WTC11 (cell line): Measurements from ENCODE around the gene SNRNP70. TPM values are rescaled to one million over a fixed set of nuclear protein-coding genes. Genes with fewer than 3 reads are reported as not detected.

ENCODE experiments used
- ATAC-seq: fragments of 200-7000 bp; cut with Tn5 transposase; 2 replicates; pipeline ENCODE4 v1.10.0; 2021; ENCODE audit warnings: mild to moderate bottlenecking, moderate library complexity
- CTCF ChIA-PET: fragments of 300-600 bp; sonication (Branson Sonifier 250); formaldehyde crosslinking; loops from one replicate; lab custom pipeline; 2021; ENCODE audit warnings: antibody characterized with exemption; lab: Charles Lee
- POLR2A ChIA-PET: fragments of 350-600 bp; sonication (Branson Sonifier 250); formaldehyde crosslinking; loops from one replicate; lab custom pipeline; 2021; ENCODE audit warnings: antibody characterized with exemption; lab: Charles Lee
- DNase-seq: peaks from one replicate; pipeline ENCODE4 v3.0.0; 2021; ENCODE audit warnings: low spot score
- H3K27ac Mint-ChIP-seq: 2 replicates; pipeline ENCODE4 v1.8.0; 2021; ENCODE audit warnings: mixed read lengths
- H3K27me3 Mint-ChIP-seq: 2 replicates; pipeline ENCODE4 v1.8.0; 2021; ENCODE audit warnings: low read depth, mild to moderate bottlenecking, moderate library complexity, mixed read lengths
- H3K36me3 Mint-ChIP-seq: 2 replicates; pipeline ENCODE4 v1.8.0; 2021; ENCODE audit warnings: mixed read lengths
- H3K4me1 Mint-ChIP-seq: 2 replicates; pipeline ENCODE4 v1.8.0; 2022; ENCODE audit warnings: mixed read lengths
- H3K4me3 Mint-ChIP-seq: 2 replicates; pipeline ENCODE4 v1.8.0; 2021; ENCODE audit warnings: mild to moderate bottlenecking, moderate library complexity, mixed read lengths
- H3K9me3 Mint-ChIP-seq: 2 replicates; pipeline ENCODE4 v1.8.0; 2021; ENCODE audit warnings: mixed read lengths
- CREM ChIP-seq: sonication (generic); formaldehyde crosslinking; IDR thresholded peaks from 2 replicates; pipeline ENCODE4 v1.8.1; 2022; ENCODE audit warnings: mild to moderate bottlenecking, missing genetic modification reagents, moderate library complexity
- ELF4 ChIP-seq: sonication (generic); formaldehyde crosslinking; IDR thresholded peaks from 2 replicates; pipeline ENCODE4 v1.8.1; 2022; ENCODE audit warnings: low read depth, mild to moderate bottlenecking, moderate library complexity, missing genetic modification reagents
- FOXJ3 ChIP-seq: sonication (generic); formaldehyde crosslinking; IDR thresholded peaks from 2 replicates; pipeline ENCODE4 v1.9.0; 2021; ENCODE audit warnings: missing genetic modification reagents, mild to moderate bottlenecking, borderline replicate concordance
- HMGA2 ChIP-seq: fragments of 250-450 bp; sonication (Bioruptor Pico); IDR thresholded peaks from 2 replicates; pipeline ENCODE4 v1.4.0; 2021; ENCODE audit warnings: mild to moderate bottlenecking, moderate library complexity
- JAZF1 ChIP-seq: fragments of 250-450 bp; sonication (Bioruptor Pico); IDR thresholded peaks from 2 replicates; pipeline ENCODE4 v1.9.0; 2021; ENCODE audit warnings: moderate library complexity, mild to moderate bottlenecking, inconsistent platforms
- JUN ChIP-seq: sonication (generic); formaldehyde crosslinking; IDR thresholded peaks from 2 replicates; pipeline ENCODE4 v1.8.0; 2023; ENCODE audit warnings: mild to moderate bottlenecking, missing genetic modification reagents
- MLX ChIP-seq: sonication (generic); formaldehyde crosslinking; IDR thresholded peaks from 2 replicates; pipeline ENCODE4 v1.8.1; 2023; ENCODE audit warnings: mild to moderate bottlenecking, missing genetic modification reagents, moderate library complexity
- MYBL2 ChIP-seq: sonication (generic); formaldehyde crosslinking; IDR thresholded peaks from 2 replicates; pipeline ENCODE4 v1.8.1; 2023; ENCODE audit warnings: mild to moderate bottlenecking, moderate library complexity, missing genetic modification reagents
- NFATC4 ChIP-seq: fragments of 250-450 bp; sonication (Bioruptor Pico); IDR thresholded peaks from 2 replicates; pipeline ENCODE4 v1.9.0; 2021; ENCODE audit warnings: mild to moderate bottlenecking
- NFE2L1 ChIP-seq: sonication (generic); formaldehyde crosslinking; IDR thresholded peaks from 2 replicates; pipeline ENCODE4 v1.8.1; 2023; ENCODE audit warnings: missing genetic modification reagents
- NR1H2 ChIP-seq: sonication (generic); formaldehyde crosslinking; IDR thresholded peaks from 2 replicates; pipeline ENCODE4 v1.9.0; 2021; ENCODE audit warnings: mild to moderate bottlenecking, moderate library complexity, missing genetic modification reagents
- OVOL2 ChIP-seq: fragments of 250-450 bp; sonication (Bioruptor Pico); IDR thresholded peaks from 2 replicates; pipeline ENCODE4 v1.9.0; 2021; ENCODE audit warnings: mild to moderate bottlenecking, borderline replicate concordance
- PRRX2 ChIP-seq: fragments of 250-450 bp; sonication (Bioruptor Pico); IDR thresholded peaks from 2 replicates; pipeline ENCODE4 v1.8.0; 2021; ENCODE audit warnings: mild to moderate bottlenecking
- SMAD3 ChIP-seq: sonication (generic); formaldehyde crosslinking; IDR thresholded peaks from 2 replicates; pipeline ENCODE4 v1.8.0; 2022; ENCODE audit warnings: missing genetic modification reagents, mild to moderate bottlenecking, borderline replicate concordance
- SOX15 ChIP-seq: fragments of 250-450 bp; sonication (Bioruptor Pico); IDR thresholded peaks from 2 replicates; pipeline ENCODE4 v1.9.0; 2021; ENCODE audit warnings: mild to moderate bottlenecking
- USF2 ChIP-seq: sonication (generic); formaldehyde crosslinking; IDR thresholded peaks from 2 replicates; pipeline ENCODE4 v1.8.1; 2023; ENCODE audit warnings: mild to moderate bottlenecking, missing genetic modification reagents, moderate library complexity
- ZBTB21 ChIP-seq: sonication (generic); formaldehyde crosslinking; IDR thresholded peaks from 2 replicates; pipeline ENCODE4 v1.8.1; 2023; ENCODE audit warnings: mild to moderate bottlenecking, missing genetic modification reagents, borderline replicate concordance
- ZNF263 ChIP-seq: sonication (generic); formaldehyde crosslinking; IDR thresholded peaks from 2 replicates; pipeline ENCODE4 v1.8.1; 2022; ENCODE audit warnings: low read depth, mild to moderate bottlenecking, moderate library complexity, missing genetic modification reagents
- ZNF423 ChIP-seq: fragments of 250-450 bp; sonication (Bioruptor Pico); IDR thresholded peaks from 2 replicates; pipeline ENCODE4 v2.1.2; 2022; ENCODE audit warnings: mild to moderate bottlenecking, moderate library complexity
- total RNA-seq: library from RNA; stranded (reverse); gene quantifications from 3 replicates; pipeline ENCODE4 v1.2.3, GENCODE V29; 2021
- TF ChIP-seq, protein P1 (sequence below): sonication (generic); formaldehyde crosslinking; IDR thresholded peaks from 2 replicates; pipeline ENCODE4 v1.8.0; 2022; ENCODE audit warnings: mild to moderate bottlenecking, missing genetic modification reagents
- TF ChIP-seq, protein P2 (sequence below): sonication (generic); formaldehyde crosslinking; IDR thresholded peaks from 2 replicates; pipeline ENCODE4 v1.8.1; 2022; ENCODE audit warnings: mild to moderate bottlenecking, missing genetic modification reagents, moderate library complexity, borderline replicate concordance
- TF ChIP-seq, protein P3 (sequence below): sonication (generic); formaldehyde crosslinking; IDR thresholded peaks from 2 replicates; pipeline ENCODE4 v1.8.1; 2022; ENCODE audit warnings: low read depth, missing genetic modification reagents, borderline replicate concordance

The SNRNP70 gene
- total RNA-seq, 1 experiment from 2014 or later: 266 TPM

GRCh38 chr19:49081273-49081672 is 4.0 kb upstream of the SNRNP70 start (continued):
- TF ChIP-seq, protein P1, sequence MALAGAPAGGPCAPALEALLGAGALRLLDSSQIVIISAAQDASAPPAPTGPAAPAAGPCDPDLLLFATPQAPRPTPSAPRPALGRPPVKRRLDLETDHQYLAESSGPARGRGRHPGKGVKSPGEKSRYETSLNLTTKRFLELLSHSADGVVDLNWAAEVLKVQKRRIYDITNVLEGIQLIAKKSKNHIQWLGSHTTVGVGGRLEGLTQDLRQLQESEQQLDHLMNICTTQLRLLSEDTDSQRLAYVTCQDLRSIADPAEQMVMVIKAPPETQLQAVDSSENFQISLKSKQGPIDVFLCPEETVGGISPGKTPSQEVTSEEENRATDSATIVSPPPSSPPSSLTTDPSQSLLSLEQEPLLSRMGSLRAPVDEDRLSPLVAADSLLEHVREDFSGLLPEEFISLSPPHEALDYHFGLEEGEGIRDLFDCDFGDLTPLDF: no peak
- TF ChIP-seq NR1H2 (CRISPR knock-in tag) (no peak), MYBL2 (CRISPR knock-in tag) (no peak), CREM (CRISPR knock-in tag) (no peak), ZNF263 (CRISPR knock-in tag) (no peak), PRRX2 (no peak), USF2 (CRISPR knock-in tag) (no peak), ZBTB21 (CRISPR knock-in tag) (no peak)
- TF ChIP-seq, protein P2, sequence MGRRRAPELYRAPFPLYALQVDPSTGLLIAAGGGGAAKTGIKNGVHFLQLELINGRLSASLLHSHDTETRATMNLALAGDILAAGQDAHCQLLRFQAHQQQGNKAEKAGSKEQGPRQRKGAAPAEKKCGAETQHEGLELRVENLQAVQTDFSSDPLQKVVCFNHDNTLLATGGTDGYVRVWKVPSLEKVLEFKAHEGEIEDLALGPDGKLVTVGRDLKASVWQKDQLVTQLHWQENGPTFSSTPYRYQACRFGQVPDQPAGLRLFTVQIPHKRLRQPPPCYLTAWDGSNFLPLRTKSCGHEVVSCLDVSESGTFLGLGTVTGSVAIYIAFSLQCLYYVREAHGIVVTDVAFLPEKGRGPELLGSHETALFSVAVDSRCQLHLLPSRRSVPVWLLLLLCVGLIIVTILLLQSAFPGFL (CRISPR knock-in tag): no peak
- TF ChIP-seq, protein P3, sequence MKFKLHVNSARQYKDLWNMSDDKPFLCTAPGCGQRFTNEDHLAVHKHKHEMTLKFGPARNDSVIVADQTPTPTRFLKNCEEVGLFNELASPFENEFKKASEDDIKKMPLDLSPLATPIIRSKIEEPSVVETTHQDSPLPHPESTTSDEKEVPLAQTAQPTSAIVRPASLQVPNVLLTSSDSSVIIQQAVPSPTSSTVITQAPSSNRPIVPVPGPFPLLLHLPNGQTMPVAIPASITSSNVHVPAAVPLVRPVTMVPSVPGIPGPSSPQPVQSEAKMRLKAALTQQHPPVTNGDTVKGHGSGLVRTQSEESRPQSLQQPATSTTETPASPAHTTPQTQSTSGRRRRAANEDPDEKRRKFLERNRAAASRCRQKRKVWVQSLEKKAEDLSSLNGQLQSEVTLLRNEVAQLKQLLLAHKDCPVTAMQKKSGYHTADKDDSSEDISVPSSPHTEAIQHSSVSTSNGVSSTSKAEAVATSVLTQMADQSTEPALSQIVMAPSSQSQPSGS (CRISPR knock-in tag): no peak

DNA sequence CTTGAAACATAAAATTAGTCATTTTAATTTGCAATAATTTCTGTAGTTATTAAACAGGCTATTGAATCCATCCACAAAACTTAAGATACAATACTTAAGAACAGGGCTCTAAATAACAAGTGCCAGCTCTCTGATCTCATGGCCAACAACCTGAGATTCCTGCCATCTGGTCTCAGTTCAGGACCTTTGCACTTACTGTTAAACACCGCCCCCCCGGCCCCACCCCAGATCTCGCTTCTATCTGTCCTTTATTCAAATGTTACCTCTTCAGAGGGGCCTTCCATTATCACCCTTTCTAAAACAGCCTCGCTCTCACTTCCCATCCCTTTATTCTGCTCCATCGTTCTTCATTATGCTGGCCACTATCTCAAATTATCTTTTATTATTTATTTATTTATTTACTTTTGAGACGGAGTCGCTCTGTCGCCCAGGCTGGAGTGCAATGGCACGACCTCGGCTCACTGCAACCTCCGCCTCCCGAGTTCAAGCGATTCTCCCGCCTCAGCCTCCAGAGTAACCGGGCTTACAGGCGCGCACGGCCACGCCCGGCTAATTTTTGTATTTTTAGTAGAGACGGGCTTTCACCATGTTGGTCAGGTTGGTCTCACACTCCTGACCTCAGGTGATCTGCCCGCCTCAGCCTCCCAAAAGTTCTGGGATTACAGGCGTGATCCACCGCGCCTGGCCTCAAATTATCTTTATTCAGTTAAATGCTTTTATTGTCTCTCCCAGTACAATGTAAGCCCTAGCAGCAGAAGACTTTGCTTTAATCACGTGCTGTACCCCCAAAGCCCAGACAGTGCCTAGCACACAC is 838 bp upstream of the SNRNP70 start:
- POLR2A ChIA-PET: no interaction called here
- Mint-ChIP-seq H3K4me3 (peak overlapping the region; percentile 96), H3K36me3 (peaks cover 22% of the 10 kb centered on the region), H3K27me3 (peaks cover 23% of the 10 kb centered on the region), H3K9me3 (peaks cover 3% of the 10 kb centered on the region; the same call in 1 of the 2 replicates), H3K27ac (peak overlapping the region; percentile 99), H3K4me1 (peaks cover 17% of the 10 kb centered on the region)
- ATAC-seq (no peak), DNase-seq (no peak)
- TF ChIP-seq NFATC4 (CRISPR knock-in tag): no peak
- no peak for TF ChIP-seq SOX15 (CRISPR knock-in tag)
- TF ChIP-seq NFE2L1: no peak
- no peak for TF ChIP-seq FOXJ3 (CRISPR knock-in tag)
- no peak for TF ChIP-seq JAZF1
- TF ChIP-seq OVOL2: no peak
- TF ChIP-seq MLX (CRISPR knock-in tag): no peak
- no peak for TF ChIP-seq JUN (CRISPR knock-in tag)
- no peak for TF ChIP-seq ZNF423 (CRISPR knock-in tag)
- no peak for TF ChIP-seq ELF4
- no peak for TF ChIP-seq SMAD3 (CRISPR knock-in tag)
- TF ChIP-seq HMGA2 (CRISPR knock-in tag): no peak
- CTCF ChIA-PET: interaction anchor here (0.7 to 2.8 kb wide), 2 partner anchors 11 to 13 kb away, joined by 3 to 9 read pairs; no protein-coding TSS in a partner anchor
